Psoas muscle (tissue), 8 donors: ENCODE results near the gene CCDC12. TPM values are rescaled to one million over a fixed set of nuclear protein-coding genes. Genes with fewer than 3 reads are reported as not detected.

ENCODE experiments used
- ATAC-seq, 4 donors: fragments of 200-7000 bp; cut with Tn5 transposase; one replicate each; pipeline ENCODE4 v1.9.1; 2020; ENCODE audit warnings: moderate library complexity in 3 of 4, mild to moderate bottlenecking in 2 of 4
- DNase-seq, 2 donors: peaks; one replicate each; pipeline ENCODE4 v3.0.0-alpha.2; 2020
- H3K27ac ChIP-seq: fragments of 200-600 bp; one replicate; pipeline ENCODE4 v1.8.0; 2022
- H3K27me3 ChIP-seq, 3 donors: fragments of 200-600 bp in 1 of 3; one replicate each; pipeline versions ENCODE4 v1.6.1 to v1.8.0; 2013 to 2022; ENCODE audit warnings: low read length in 2 of 3, mild to moderate bottlenecking in 2 of 3, moderate library complexity in 1 of 3; ENCODE audit not compliant: insufficient read depth in 3 of 3
- H3K36me3 ChIP-seq, 2 donors: fragments of 200-600 bp in 1 of 2; one replicate each; pipeline versions ENCODE4 v1.6.1 to v1.8.0; 2013 to 2022; ENCODE audit warnings: low read depth in 1 of 2, mild to moderate bottlenecking in 1 of 2, moderate library complexity in 1 of 2; ENCODE audit not compliant: insufficient read depth in 1 of 2
- H3K4me1 ChIP-seq: fragments of 200-600 bp; one replicate; pipeline ENCODE4 v1.8.0; 2022
- H3K4me3 ChIP-seq: fragments of 200-600 bp; one replicate; pipeline ENCODE4 v1.8.0; 2022; ENCODE audit warnings: mild to moderate bottlenecking
- H3K9me3 ChIP-seq: fragments of 200-600 bp; one replicate; pipeline ENCODE4 v1.8.0; 2022
- WGBS, 3 donors: extraction: QIAGEN DNeasy Blood & Tissue Kit; methylation state at CpG; one replicate each; pipeline versions ENCODE4 v1.1.6 to v1.1.7; 2013; 5-methylcytosine and 5-hydroxymethylcytosine counted together
- intact Hi-C, 2 donors: fragments of 100-400 bp; cut with DNase I; formaldehyde crosslinking; loops; one replicate each; pipeline versions ENCODE4 v1.11.0 to v1.14.2; 2022
- polyA plus RNA-seq, 3 donors: library from polyadenylated mRNA; stranded (reverse); fragments of 200-250 nt; gene quantifications; one replicate each; pipeline ENCODE4 v1.2.3, GENCODE V29; 2013
- total RNA-seq, 4 donors: library from RNA; stranded (reverse); fragmentation: NEBNext Ultra II Directional in 2 of 4; extraction: Animal tissue kit (Norgen Biotek cat#: 25700) in 2 of 4; gene quantifications; one replicate each; pipeline versions ENCODE4 v1.2.1 to v1.2.4, GENCODE V29; 2021 to 2023
- TF ChIP-seq, protein P1 (sequence below): fragments of 200-600 bp; IDR thresholded peaks from one replicate; pipeline ENCODE4 v1.8.0; 2022; ENCODE audit warnings: antibody characterized with exemption
- donor health status: healthy with polysubstance abuse.
- donor health status: DM: no; HTN: no; CAD: no; lungs with moderate emphysema.
- donor health status: Bipolar disorder and iron deficiency.
- donor health status: healthy.
- donor health status: DM: yes; HTN: yes; CAD: no.
- donor health status: DM: no; HTN: no; CAD: no.
- donor health status: DM: no; HTN: no; CAD: no.
- donor health status: DM: yes; HTN: yes; CAD: no.

Gene CCDC12
- total and polyA plus RNA-seq, 7 donors = 25.1 to 69.8 (median 36.4) TPM

DNA sequence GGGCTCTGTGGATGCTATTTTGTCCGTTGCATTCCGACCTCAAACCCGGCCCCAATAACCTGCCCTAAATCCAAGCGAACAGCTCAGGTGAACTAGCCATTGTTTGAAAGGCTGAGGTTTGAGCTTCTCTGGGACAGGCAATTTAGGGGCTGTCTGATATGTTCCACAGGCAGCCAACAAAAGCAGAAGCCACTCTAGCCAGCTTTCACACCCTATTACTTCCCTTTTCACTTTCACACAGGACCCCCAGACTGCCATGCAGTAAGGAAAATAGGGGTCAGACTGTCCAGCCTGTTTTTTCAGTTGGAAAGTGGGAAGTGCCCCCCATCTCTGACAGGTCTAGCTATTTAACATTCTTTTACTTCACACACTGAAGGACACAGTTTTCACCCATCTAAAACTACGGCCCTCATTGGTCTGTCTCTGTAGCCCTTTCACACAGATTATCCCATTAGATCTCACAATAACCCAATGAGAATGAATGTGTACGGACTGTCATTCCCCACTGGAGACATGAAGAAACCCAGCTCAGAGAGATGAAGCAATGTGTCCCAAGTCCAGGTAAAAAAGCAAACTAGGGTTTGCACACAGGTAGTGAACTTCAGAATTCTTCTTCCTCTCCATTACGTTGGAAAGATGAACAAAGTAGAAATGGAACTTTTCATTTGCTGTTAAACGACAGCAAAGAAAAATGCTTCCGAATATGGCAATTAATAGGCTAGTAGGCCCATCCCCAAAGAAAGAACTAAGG, 1.9 kb downstream of the CCDC12 start:
- WGBS, 3 donors = 72 to 81% (median 74%) methylated on average over 9 of the region's 9 CpGs
- Histone ChIP-seq H3K27me3 (no peaks in the 10 kb centered on the region), H3K4me1 (peaks cover 59% of the 10 kb centered on the region), H3K27ac (peak overlapping the region; percentile 50), H3K9me3 (no peaks in the 10 kb centered on the region), H3K4me3 (peak overlapping the region; percentile 92), H3K36me3 (peaks cover 0 to 6% of the 10 kb centered on the region in 2 donors)
- ATAC-seq (no peak), DNase-seq (no peak)
- intact Hi-C loops = loop anchor here (5.0 kb wide), 2 partner anchors 37 to 47 kb away; no protein-coding TSS in a partner anchor
- TF ChIP-seq, protein P1, sequence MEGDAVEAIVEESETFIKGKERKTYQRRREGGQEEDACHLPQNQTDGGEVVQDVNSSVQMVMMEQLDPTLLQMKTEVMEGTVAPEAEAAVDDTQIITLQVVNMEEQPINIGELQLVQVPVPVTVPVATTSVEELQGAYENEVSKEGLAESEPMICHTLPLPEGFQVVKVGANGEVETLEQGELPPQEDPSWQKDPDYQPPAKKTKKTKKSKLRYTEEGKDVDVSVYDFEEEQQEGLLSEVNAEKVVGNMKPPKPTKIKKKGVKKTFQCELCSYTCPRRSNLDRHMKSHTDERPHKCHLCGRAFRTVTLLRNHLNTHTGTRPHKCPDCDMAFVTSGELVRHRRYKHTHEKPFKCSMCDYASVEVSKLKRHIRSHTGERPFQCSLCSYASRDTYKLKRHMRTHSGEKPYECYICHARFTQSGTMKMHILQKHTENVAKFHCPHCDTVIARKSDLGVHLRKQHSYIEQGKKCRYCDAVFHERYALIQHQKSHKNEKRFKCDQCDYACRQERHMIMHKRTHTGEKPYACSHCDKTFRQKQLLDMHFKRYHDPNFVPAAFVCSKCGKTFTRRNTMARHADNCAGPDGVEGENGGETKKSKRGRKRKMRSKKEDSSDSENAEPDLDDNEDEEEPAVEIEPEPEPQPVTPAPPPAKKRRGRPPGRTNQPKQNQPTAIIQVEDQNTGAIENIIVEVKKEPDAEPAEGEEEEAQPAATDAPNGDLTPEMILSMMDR = no peak

DNA sequence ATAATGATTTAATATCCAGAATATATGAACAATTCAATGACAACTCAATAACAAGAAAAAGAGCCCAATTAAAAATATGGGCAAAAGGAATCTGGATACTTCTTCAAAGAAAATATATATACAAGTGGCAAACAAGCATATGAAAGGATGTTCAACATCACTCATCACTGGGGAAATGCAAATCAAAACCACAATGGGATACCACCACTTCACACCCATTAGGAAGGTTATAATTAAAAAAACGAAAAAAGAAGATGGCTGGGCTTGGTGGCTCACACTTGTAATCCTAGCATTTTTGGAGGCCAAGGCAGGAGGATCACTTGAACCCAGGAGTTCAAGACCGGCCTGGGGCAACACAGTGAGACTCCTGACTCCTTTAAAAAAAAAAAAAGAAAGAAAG, 4.1 kb downstream of the CCDC12 start:
- DNase-seq = no peak
- 80 to 86% (median 82%) methylated on average over 2 of the region's 2 CpGs for WGBS, 3 donors
- intact Hi-C loops = loop anchor here (5.0 kb wide), 1 partner anchor 35 kb away; no protein-coding TSS in a partner anchor

DNA sequence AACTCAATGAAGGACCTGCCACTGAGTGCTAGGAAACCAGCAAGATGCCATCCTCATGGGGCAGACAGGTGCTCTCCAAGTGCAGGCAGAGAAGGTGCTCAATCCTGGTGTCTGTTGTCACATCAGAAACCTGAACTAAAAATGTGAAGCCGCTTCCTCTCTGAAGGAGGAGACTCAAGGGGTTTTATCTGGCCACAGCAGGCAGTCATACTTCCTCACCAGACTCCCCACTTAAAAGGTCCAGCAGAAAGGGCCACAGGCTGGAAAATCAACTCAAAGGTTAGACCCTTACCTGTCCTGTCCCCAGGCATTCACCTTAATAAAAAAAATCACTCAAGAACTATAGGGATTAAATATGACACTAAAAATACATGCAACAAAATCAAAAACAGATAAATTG, 4.8 kb downstream of the CCDC12 start:
- H3K9me3 ChIP-seq = no peaks in the 10 kb centered on the region
- no peak for ATAC-seq

More for the DNA sequence above, 4.1 kb downstream of the CCDC12 start:
- no peaks in the 10 kb centered on the region for H3K9me3 ChIP-seq
- peaks cover 0 to 13% of the 10 kb centered on the region in 2 donors for H3K36me3 ChIP-seq
- no peak overlapping the region for H3K4me3 ChIP-seq
- ATAC-seq = no peak
- no peak overlapping the region for H3K27ac ChIP-seq
- H3K27me3 ChIP-seq = no peaks in the 10 kb centered on the region
- TF ChIP-seq, protein P1 = no peak
- H3K4me1 ChIP-seq = peaks cover 74% of the 10 kb centered on the region

DNA sequence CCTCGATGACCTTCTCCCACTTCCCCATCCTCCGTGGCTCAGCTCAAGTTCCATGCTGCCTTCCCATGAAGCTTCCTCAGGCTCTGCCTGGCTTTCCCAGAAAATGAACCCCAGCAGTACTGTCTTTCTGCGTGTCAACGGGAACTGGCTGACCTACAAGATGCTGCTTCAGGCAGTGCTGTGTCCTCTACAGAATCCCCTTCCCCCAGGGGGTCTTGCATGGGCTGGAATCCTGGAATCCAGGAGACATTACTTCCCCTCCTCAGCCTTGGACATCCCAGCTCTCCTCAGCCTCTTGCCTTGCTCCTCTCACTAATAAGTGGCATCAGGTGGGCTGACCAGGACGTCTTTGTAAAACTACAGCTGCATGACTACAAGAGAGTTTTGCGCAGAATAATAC, 5.4 kb downstream of the CCDC12 start:
- no peak for DNase-seq
- H3K4me3 ChIP-seq = peak overlapping the region; percentile 11
- H3K4me1 ChIP-seq = peaks cover 87% of the 10 kb centered on the region

More for the DNA sequence above, 4.8 kb downstream of the CCDC12 start:
- peak overlapping the region; percentile 71 for H3K27ac ChIP-seq
- no peak overlapping the region for H3K4me3 ChIP-seq
- H3K36me3 ChIP-seq = peaks cover 0 to 13% of the 10 kb centered on the region in 2 donors
- no peak for DNase-seq
- no peaks in the 10 kb centered on the region for H3K27me3 ChIP-seq
- TF ChIP-seq, protein P1 = no peak
- H3K4me1 ChIP-seq = peaks cover 81% of the 10 kb centered on the region
- 67 to 89% (median 81%) methylated on average over 1 of the region's 1 CpG for WGBS, 3 donors
- intact Hi-C loops = loop anchor here (5.0 kb wide), 1 partner anchor 34 kb away; no protein-coding TSS in a partner anchor

More for the DNA sequence above, 5.4 kb downstream of the CCDC12 start:
- Histone ChIP-seq H3K27ac (peak overlapping the region; percentile 71), H3K9me3 (no peaks in the 10 kb centered on the region), H3K27me3 (no peaks in the 10 kb centered on the region), H3K36me3 (peaks cover 0 to 13% of the 10 kb centered on the region in 2 donors)
- ATAC-seq = peak in 1 of 4 donors; percentile 1
- 30 to 32% (median 31%) methylated on average over 6 of the region's 6 CpGs for WGBS, 3 donors
- TF ChIP-seq, protein P1 = no peak
- intact Hi-C loops = loop anchor here (5.0 kb wide), 1 partner anchor 34 kb away; no protein-coding TSS in a partner anchor
